Prostate gland (tissue), 2 donors: Measurements from ENCODE around the gene MYCBPAP. TPM values are rescaled to one million over a fixed set of nuclear protein-coding genes. Genes with fewer than 3 reads are reported as not detected.

Experiments
- DNase-seq: peaks from one replicate; pipeline ENCODE4 v3.0.0-alpha.2; 2019; ENCODE audit warnings: low spot score
- H3K27ac ChIP-seq, 2 donors: fragments of 200-600 bp; sonication (generic); 2 replicates each; pipeline ENCODE4 v1.5.1; 2017 to 2019
- H3K27me3 ChIP-seq: fragments of 200-600 bp; sonication (generic); replicated peaks from 2 replicates; pipeline ENCODE4 v1.5.1; 2019; ENCODE audit not compliant: insufficient read depth
- H3K36me3 ChIP-seq, 2 donors: fragments of 200-600 bp; sonication (generic); 1 replicate in 1 of 2; 2 replicates in 1 of 2; pipeline versions ENCODE4 v1.5.1 to v1.8.1; 2017 to 2019
- H3K4me1 ChIP-seq: fragments of 200-600 bp; sonication (generic); replicated peaks from 2 replicates; pipeline ENCODE4 v1.5.1; 2019
- H3K4me3 ChIP-seq, 2 donors: fragments of 200-600 bp; sonication (generic); 2 replicates each; pipeline ENCODE4 v1.5.1; 2017 to 2019
- H3K9me3 ChIP-seq: fragments of 200-600 bp; sonication (generic); 2 replicates; pipeline ENCODE4 v1.5.1; 2017
- CTCF ChIP-seq, 4 experiments: fragments of 200-600 bp in 2 of 4; fragments of 450-650 bp in 2 of 4; sonication (generic) in 2 of 4; IDR thresholded peaks; 1 replicate in 3 of 4; 2 replicates in 1 of 4; pipeline ENCODE4 v1.5.1; 2016 to 2019; ENCODE audit warnings: antibody characterized with exemption in 4 of 4, mild to moderate bottlenecking in 2 of 4, moderate library complexity in 2 of 4
- POLR2A ChIP-seq: fragments of 450-650 bp; IDR thresholded peaks from one replicate; pipeline ENCODE4 v1.6.1; 2016; ENCODE audit warnings: antibody characterized with exemption, mild to moderate bottlenecking
- POLR2AphosphoS5 ChIP-seq: sonication (generic); formaldehyde crosslinking; IDR thresholded peaks from one replicate; pipeline ENCODE4 v1.6.1; 2017; ENCODE audit warnings: antibody characterized with exemption
- WGBS: methylation state at CpG from one replicate; pipeline ENCODE4 v1.1.5; 2018; 5-methylcytosine and 5-hydroxymethylcytosine counted together
- intact Hi-C: fragments of 100-400 bp; cut with DNase I; formaldehyde crosslinking; loops from one replicate; pipeline ENCODE4 v1.14.2; 2022
- total RNA-seq, 2 donors: library from RNA; depleted of rRNA; stranded (reverse); fragments of >200 nt; gene quantifications; one replicate each; pipeline ENCODE4 v1.1.0, GENCODE V29; 2016

The MYCBPAP gene
- total RNA-seq, 2 donors from 2014 or later: 0.14 to 12.6 TPM

- intact Hi-C loops: loop anchor here (2.0 to 5.0 kb wide), 2 partner anchors 76 to 143 kb away; no protein-coding TSS in a partner anchor
- H3K4me1 ChIP-seq: peaks cover 4% of the 10 kb centered on the region
- H3K27ac ChIP-seq: no peak overlapping the region
- DNase-seq: no peak
- H3K36me3 ChIP-seq: peaks cover 0 to 4% of the 10 kb centered on the region in 2 donors
- H3K27me3 ChIP-seq: no peaks in the 10 kb centered on the region
- 90% methylated on average over 8 of the region's 8 CpGs for WGBS
- no peak overlapping the region for H3K4me3 ChIP-seq
- no peak for TF ChIP-seq CTCF (IDR thresholded peaks at IDR 0.05)
- no peak for TF ChIP-seq POLR2AphosphoS5
- no peak for TF ChIP-seq POLR2A
- H3K9me3 ChIP-seq: no peaks in the 10 kb centered on the region
These were observed 43.2 kb downstream of the MYCBPAP start for GRCh38 chr17:50551433-50551815.

- Histone ChIP-seq H3K27ac (no peak overlapping the region), H3K9me3 (no peaks in the 10 kb centered on the region), H3K4me3 (no peak overlapping the region), H3K4me1 (peaks cover 4% of the 10 kb centered on the region), H3K36me3 (peaks cover 0 to 4% of the 10 kb centered on the region in 2 donors), H3K27me3 (no peaks in the 10 kb centered on the region)
- TF ChIP-seq POLR2AphosphoS5 (no peak), CTCF (IDR thresholded peaks at IDR 0.05) (no peak)
- WGBS: 93% methylated on average over 12 of the region's 12 CpGs
- intact Hi-C loops: loop anchor here (2.0 to 5.0 kb wide), 2 partner anchors 75 to 143 kb away; no protein-coding TSS in a partner anchor
- DNase-seq: no peak
These were observed 43.6 kb downstream of the MYCBPAP start for GRCh38 chr17:50551884-50552283.

- TF ChIP-seq CTCF (IDR thresholded peaks at IDR 0.05) (no peak), POLR2AphosphoS5 (no peak), POLR2A (no peak)
- Histone ChIP-seq H3K9me3 (no peaks in the 10 kb centered on the region), H3K27me3 (peaks cover 2% of the 10 kb centered on the region), H3K36me3 (peaks cover 0 to 4% of the 10 kb centered on the region in 2 donors), H3K4me3 (no peak overlapping the region), H3K4me1 (peaks cover 4% of the 10 kb centered on the region), H3K27ac (no peak overlapping the region)
- DNase-seq: no peak
- intact Hi-C loops: loop anchor here (5.0 kb wide), 1 partner anchor 73 kb away; no protein-coding TSS in a partner anchor
- 93% methylated on average over 17 of the region's 17 CpGs for WGBS
These were observed 46.0 kb downstream of the MYCBPAP start for GRCh38 chr17:50554201-50554600.

- 52% methylated on average over 5 of the region's 5 CpGs for WGBS
- Histone ChIP-seq H3K4me1 (peaks cover 19% of the 10 kb centered on the region), H3K27ac (no peak overlapping the region), H3K36me3 (peaks cover 0 to 4% of the 10 kb centered on the region in 2 donors), H3K4me3 (no peak overlapping the region), H3K27me3 (peaks cover 10% of the 10 kb centered on the region), H3K9me3 (no peaks in the 10 kb centered on the region)
- TF ChIP-seq CTCF (IDR thresholded peaks at IDR 0.05) (no peak), POLR2AphosphoS5 (no peak), POLR2A (no peak)
- intact Hi-C loops: no loop called here
- DNase-seq: no peak
These were observed 48.6 kb downstream of the MYCBPAP start for GRCh38 chr17:50556803-50557202.

- WGBS: 90% methylated on average over 4 of the region's 4 CpGs
- Histone ChIP-seq H3K27me3 (peaks cover 10% of the 10 kb centered on the region), H3K4me1 (peaks cover 19% of the 10 kb centered on the region), H3K4me3 (no peak overlapping the region), H3K9me3 (no peaks in the 10 kb centered on the region), H3K27ac (no peak overlapping the region), H3K36me3 (peaks cover 0 to 4% of the 10 kb centered on the region in 2 donors)
- TF ChIP-seq POLR2A (no peak), CTCF (IDR thresholded peaks at IDR 0.05) (no peak), POLR2AphosphoS5 (no peak)
- no peak for DNase-seq
- intact Hi-C loops: no loop called here
These were observed 49.4 kb downstream of the MYCBPAP start for GRCh38 chr17:50557630-50558029.
